ENCODE data around the gene ATP11A.

The ATP11A gene

GRCh38 chr13:112743451-112744167 lies 53.8 kb downstream of the ATP11A start:
- DNase-seq (ENCODE audit: low read depth), result no peak

GRCh38 chr13:112744168-112745021 lies 54.6 kb downstream of the ATP11A start:
- DNase-seq (ENCODE audit: low read depth), result no peak

- no peak for DNase-seq (ENCODE audit: low read depth)
Measured at GRCh38 chr13:112746044-112746443, 56.2 kb downstream of the ATP11A start.

- no peak for DNase-seq (ENCODE audit: low read depth)
Measured at GRCh38 chr13:112747256-112747655, 57.4 kb downstream of the ATP11A start.

- no peak for DNase-seq (ENCODE audit: low read depth)
Measured at GRCh38 chr13:112748947-112749735, 59.3 kb downstream of the ATP11A start.

- DNase-seq (ENCODE audit: low read depth), result no peak
Measured at GRCh38 chr13:112750570-112750969, 60.7 kb downstream of the ATP11A start.

- DNase-seq (ENCODE audit: low read depth), result no peak
Measured at GRCh38 chr13:112751617-112752016, 61.8 kb downstream of the ATP11A start.

GRCh38 chr13:112752211-112752610 lies 62.4 kb downstream of the ATP11A start:
- no peak for DNase-seq (ENCODE audit: low read depth)

- DNase-seq (ENCODE audit: low read depth), result no peak
Measured at GRCh38 chr13:112752711-112753541, 63.1 kb downstream of the ATP11A start.

- DNase-seq (ENCODE audit: low read depth), result no peak
Measured at GRCh38 chr13:112753833-112754232, 64.0 kb downstream of the ATP11A start.

GRCh38 chr13:112754281-112755025 lies 64.6 kb downstream of the ATP11A start:
- no peak for DNase-seq (ENCODE audit: low read depth)

GRCh38 chr13:112755331-112755730 lies 65.5 kb downstream of the ATP11A start:
- no peak for DNase-seq (ENCODE audit: low read depth)

- no peak for DNase-seq (ENCODE audit: low read depth)
Measured at GRCh38 chr13:112756081-112756480, 66.2 kb downstream of the ATP11A start.

GRCh38 chr13:112756511-112756966 lies 66.7 kb downstream of the ATP11A start:
- DNase-seq (ENCODE audit: low read depth), result no peak

GRCh38 chr13:112756967-112757758 lies 67.3 kb downstream of the ATP11A start:
- DNase-seq (ENCODE audit: low read depth), result no peak

GRCh38 chr13:112757759-112758086 lies 67.9 kb downstream of the ATP11A start:
- DNase-seq (ENCODE audit: low read depth), result no peak

GRCh38 chr13:112759053-112759452 lies 69.2 kb downstream of the ATP11A start:
- no peak for DNase-seq (ENCODE audit: low read depth)

- DNase-seq (ENCODE audit: low read depth), result no peak
Measured at GRCh38 chr13:112759827-112760226, 70.0 kb downstream of the ATP11A start.

GRCh38 chr13:112760435-112760834 lies 70.6 kb downstream of the ATP11A start:
- no peak for DNase-seq (ENCODE audit: low read depth)

GRCh38 chr13:112760931-112761330 lies 71.1 kb downstream of the ATP11A start:
- no peak for DNase-seq (ENCODE audit: low read depth)

All from stimulated activated CD8-positive, alpha-beta memory T cell treated with anti-CD3 and anti-CD28 coated beads, Interleukin-4, amount 100 ng/mL, for 24 hours (primary cell).